Astrocyte of the cerebellum (primary cell): Measurements from ENCODE around the gene RAD23B.

Experiments
- DNase-seq: peaks from one replicate; pipeline ENCODE4 v3.0.0-alpha.2; 2011; ENCODE audit warnings: low read depth
- H3K4me3 ChIP-seq: 2 replicates; pipeline ENCODE4 v1.5.1; 2011; ENCODE audit warnings: mild to moderate bottlenecking, low read depth, low read length, moderate library complexity
- CTCF ChIP-seq: IDR thresholded peaks from 2 replicates; pipeline ENCODE4 v1.5.1; 2012; ENCODE audit warnings: low read length, low read depth, moderate library complexity, mild to moderate bottlenecking; ENCODE audit errors: missing control alignments
- in situ Hi-C: cut with HindIII; loops from 2 replicates; pipeline ENCODE4 v1.10.0; 2017; ENCODE audit warnings: low sequenced_read_pairs

RAD23B gene

GRCh38 chr9:107281922-107282667 lies 984 bp upstream of the RAD23B start:
- peak overlapping the region; percentile 68 for H3K4me3 ChIP-seq
- DNase-seq, result no peak
- in situ Hi-C loops, result no loop called here
- TF ChIP-seq CTCF, result no peak

- peak; percentile 22 for DNase-seq
Measured at GRCh38 chr9:107283623-107284616, 841 bp downstream of the RAD23B start.

GRCh38 chr9:107284636-107285035 lies 1.6 kb downstream of the RAD23B start:
- DNase-seq, result no peak
- in situ Hi-C loops, result no loop called here
- peak overlapping the region; percentile 68 for H3K4me3 ChIP-seq
- TF ChIP-seq CTCF, result no peak

More at GRCh38 chr9:107283623-107284616, 841 bp downstream of the RAD23B start:
- no peak for TF ChIP-seq CTCF
- in situ Hi-C loops, result no loop called here
- peak overlapping the region; percentile 68 for H3K4me3 ChIP-seq

- TF ChIP-seq CTCF, result no peak
- in situ Hi-C loops, result no loop called here
- DNase-seq, result no peak
- H3K4me3 ChIP-seq, result peak overlapping the region; percentile 68
Measured at GRCh38 chr9:107285286-107285685, 2.2 kb downstream of the RAD23B start.

- no peak for TF ChIP-seq CTCF
- in situ Hi-C loops, result no loop called here
- no peak for DNase-seq
- no peak overlapping the region for H3K4me3 ChIP-seq
Measured at GRCh38 chr9:107286057-107286456, 3.0 kb downstream of the RAD23B start.

- in situ Hi-C loops, result no loop called here
- no peak for DNase-seq
- TF ChIP-seq CTCF, result no peak
- no peak overlapping the region for H3K4me3 ChIP-seq
Measured at GRCh38 chr9:107288701-107289100, 5.6 kb downstream of the RAD23B start.
